ENCODE measurements around the gene TNFSF12. TPM values are rescaled to one million over a fixed set of nuclear protein-coding genes. Genes with fewer than 3 reads are reported as not detected.

The TNFSF12 gene
- total RNA-seq, 4 donors from 2014 or later = 20.8 to 53.1 (median 31.5) TPM

- intact Hi-C loops (cut with DNase I; ENCODE audit: low total_unique reads) = no loop called here
- in situ Hi-C loops (cut with MboI; ENCODE audit: low pct_ligation_motif_present in 1 of 4, low pct_unique_long_range_greater_than_20kb in 1 of 4, low sequenced_read_pairs in 3 of 4) = no loop called here
- Histone ChIP-seq H3K9me3 (no peaks in the 10 kb centered on the region), H3K36me3 (peaks cover 0 to 46% (median 25%) of the 10 kb centered on the region in 4 donors), H3K27me3 (no peaks in the 10 kb centered on the region), H3K4me3 (no peak overlapping the region), H3K27ac (peak overlapping the region; percentile 89 to 91 (median 90)), H3K4me1 (peaks cover 35 to 69% (median 48%) of the 10 kb centered on the region in 4 donors)
- DNase-seq = no peak
- peak in 1 of 3 donors; percentile 8 for TF ChIP-seq POLR2AphosphoS5 (IDR thresholded peaks at IDR 0.05)
- TF ChIP-seq POLR2A (IDR thresholded peaks at IDR 0.05) = no peak
- WGBS, 2 donors (ENCODE audit: low coverage in 1 of 2) = 66 to 79% methylated on average over 3 to 17 of the region's 17 CpGs
These were observed 28.7 kb downstream of the TNFSF12 start for GRCh38 chr17:7577327-7578199.

DNA sequence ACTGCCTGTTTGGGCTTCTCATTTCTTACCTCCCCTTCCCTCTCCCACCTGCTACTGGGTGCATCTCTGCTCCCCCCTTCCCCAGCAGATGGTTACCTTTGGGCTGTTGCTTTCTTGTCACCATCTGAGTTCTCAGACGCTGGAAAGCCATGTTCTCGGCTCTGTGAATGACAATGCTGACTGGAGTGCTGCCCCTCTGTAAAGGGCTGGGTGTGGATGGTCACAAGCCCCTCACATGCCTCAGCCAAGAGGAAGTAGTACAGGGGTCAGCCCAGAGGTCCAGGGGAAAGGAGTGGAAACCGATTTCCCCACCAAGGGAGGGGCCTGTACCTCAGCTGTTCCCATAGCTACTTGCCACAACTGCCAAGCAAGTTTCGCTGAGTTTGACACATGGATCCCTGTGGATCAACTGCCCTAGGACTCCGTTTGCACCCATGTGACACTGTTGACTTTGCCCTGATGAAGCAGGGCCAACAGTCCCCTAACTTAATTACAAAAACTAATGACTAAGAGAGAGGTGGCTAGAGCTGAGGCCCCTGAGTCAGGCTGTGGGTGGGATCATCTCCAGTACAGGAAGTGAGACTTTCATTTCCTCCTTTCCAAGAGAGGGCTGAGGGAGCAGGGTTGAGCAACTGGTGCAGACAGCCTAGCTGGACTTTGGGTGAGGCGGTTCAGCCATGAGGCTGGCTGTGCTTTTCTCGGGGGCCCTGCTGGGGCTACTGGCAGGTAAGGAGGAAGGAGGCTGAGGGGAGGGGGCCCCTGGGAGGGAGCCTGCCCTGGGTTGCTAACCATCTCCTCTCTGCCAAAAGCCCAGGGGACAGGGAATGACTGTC is 30.4 kb downstream of the TNFSF12 start, which contains the start of gene CD68:
Gene CD68, plus strand, starts transcription at position 638 of the 833 bp plus-strand sequence. Its CDS starts 40 bp downstream, at position 678.
- TF ChIP-seq EP300 (IDR thresholded peaks at IDR 0.05; ENCODE audit: low read depth) = no peak
- TF ChIP-seq CTCF (IDR thresholded peaks at IDR 0.05) = no peak
- TF ChIP-seq POLR2A (IDR thresholded peaks at IDR 0.05) = peak; percentile 85
- TF ChIP-seq POLR2AphosphoS5 (IDR thresholded peaks at IDR 0.05) = peak; percentile 60 to 87 (median 85)
- H3K27ac ChIP-seq = peak within 1 kb of the TSS; percentile 89 to 91 (median 90)
- H3K27me3 ChIP-seq = no peaks in the 10 kb centered on the region
- intact Hi-C loops (cut with DNase I; ENCODE audit: low total_unique reads) = no loop called here
- H3K4me1 ChIP-seq = peaks cover 41 to 74% (median 54%) of the 10 kb centered on the region in 4 donors
- H3K4me3 ChIP-seq = peak within 1 kb of the TSS in 2 of 4 donors; percentile 1 to 38
- no peaks in the 10 kb centered on the region for H3K9me3 ChIP-seq
- WGBS, 2 donors (ENCODE audit: low coverage in 1 of 2) = 0 to 16% methylated on average over 1 to 7 of the region's 7 CpGs
- in situ Hi-C loops (cut with MboI; ENCODE audit: low pct_ligation_motif_present in 1 of 4, low pct_unique_long_range_greater_than_20kb in 1 of 4, low sequenced_read_pairs in 3 of 4) = no loop called here
- H3K36me3 ChIP-seq = peaks cover 0 to 46% (median 24%) of the 10 kb centered on the region in 4 donors
- peak; percentile 85 for DNase-seq

GRCh38 chr17:7579834-7580603 is 31.2 kb downstream of the TNFSF12 start:
- TF ChIP-seq POLR2A (IDR thresholded peaks at IDR 0.05) = no peak
- TF ChIP-seq EP300 (IDR thresholded peaks at IDR 0.05; ENCODE audit: low read depth) = no peak
- no peak for TF ChIP-seq CTCF (IDR thresholded peaks at IDR 0.05)
- TF ChIP-seq POLR2AphosphoS5 (IDR thresholded peaks at IDR 0.05) = no peak
- intact Hi-C loops (cut with DNase I; ENCODE audit: low total_unique reads) = loop anchor here (10.0 kb wide), 1 partner anchor 535 kb away; the partner anchor contains the start of gene SLC16A11
- DNase-seq = no peak
- WGBS, 2 donors (ENCODE audit: low coverage in 1 of 2) = 60 to 62% methylated on average over 1 to 12 of the region's 12 CpGs
- Histone ChIP-seq H3K4me3 (peak overlapping the region in 2 of 4 donors; percentile 1 to 38), H3K36me3 (peaks cover 0 to 40% (median 20%) of the 10 kb centered on the region in 4 donors), H3K9me3 (no peaks in the 10 kb centered on the region), H3K4me1 (peaks cover 41 to 74% (median 53%) of the 10 kb centered on the region in 4 donors), H3K27ac (peak overlapping the region; percentile 89 to 91 (median 90)), H3K27me3 (no peaks in the 10 kb centered on the region)
- in situ Hi-C loops (cut with MboI; ENCODE audit: low pct_ligation_motif_present in 1 of 4, low pct_unique_long_range_greater_than_20kb in 1 of 4, low sequenced_read_pairs in 3 of 4) = no loop called here

All from transverse colon (tissue), 4 donors.